Measurements from ENCODE around the gene CSMD2. TPM values are rescaled to one million over a fixed set of nuclear protein-coding genes. Genes with fewer than 3 reads are reported as not detected.

Gene CSMD2
- total RNA-seq, 5 donors from 2014 or later (not counting 1 experiment from before 2014, with no cell fraction given): 0.03 TPM; not detected in 4

GRCh38 chr1:33819290-33819912 is 345.6 kb downstream of the CSMD2 start:
- H3K4me1 ChIP-seq (ENCODE audit: control insufficient read depth in 1 of 2, extremely low read depth in 1 of 2, insufficient read depth in 2 of 2, low read length in 2 of 2): no peaks in the 10 kb centered on the region
- 83% methylated on average over 7 of the region's 10 CpGs for WGBS (ENCODE audit: insufficient coverage)
- peaks cover 0 to 7% of the 10 kb centered on the region in 2 experiments for H3K27me3 ChIP-seq (replicated peaks in 1 of 2; ENCODE audit: control insufficient read depth in 2 of 2, extremely low read depth in 1 of 2, insufficient read depth in 2 of 2, low read length in 1 of 2)
- ChIA-PET CTCF (no interaction called here), POLR2A (no interaction called here)
- Mint-ChIP-seq H3K36me3 (no peaks in the 10 kb centered on the region), H3K27me3 (peaks cover 25 to 29% of the 10 kb centered on the region in 2 donors), H3K4me3 (no peak overlapping the region), H3K4me1 (no peaks in the 10 kb centered on the region), H3K9me3 (peaks cover 0 to 5% (median 0%) of the 10 kb centered on the region in 3 donors), H3K27ac (no peak overlapping the region)
- no peak overlapping the region for H3K27ac ChIP-seq (ENCODE audit: low read length)
- DNase-seq (no peak), ATAC-seq (replicated peaks in 1 of 4) (no peak)
- no peaks in the 10 kb centered on the region for H3K9me3 ChIP-seq
- no peaks in the 10 kb centered on the region for H3K36me3 ChIP-seq (ENCODE audit: control insufficient read depth in 2 of 2, extremely low read depth in 1 of 2, insufficient read depth in 1 of 2, low read length in 1 of 2)
- no peak overlapping the region for H3K4me3 ChIP-seq (ENCODE audit: control insufficient read depth in 1 of 2, extremely low read depth in 1 of 2, low read length in 1 of 2)

DNA sequence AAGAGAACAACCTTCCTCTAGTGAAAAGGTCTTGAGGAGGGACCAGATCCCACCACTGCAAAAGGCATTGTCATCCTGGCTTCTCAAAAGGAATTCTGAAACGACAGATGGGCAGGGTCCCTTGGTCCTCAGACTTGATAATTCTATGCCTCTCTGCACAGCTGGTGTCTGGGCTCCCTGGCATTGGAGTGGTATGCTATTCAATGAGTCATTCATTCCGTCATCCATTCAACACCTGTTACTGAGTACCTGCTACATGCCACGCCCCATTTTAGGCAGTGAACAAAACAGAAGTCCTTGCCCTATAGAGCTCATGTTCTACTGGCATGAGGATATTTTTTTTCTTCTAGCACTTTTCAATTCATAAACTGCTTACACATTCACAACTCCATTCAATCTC is 347.0 kb downstream of the CSMD2 start:
- Histone ChIP-seq H3K4me1 (ENCODE audit: control insufficient read depth in 1 of 2, extremely low read depth in 1 of 2, insufficient read depth in 2 of 2, low read length in 2 of 2) (no peaks in the 10 kb centered on the region), H3K27me3 (replicated peaks in 1 of 2; ENCODE audit: control insufficient read depth in 2 of 2, extremely low read depth in 1 of 2, insufficient read depth in 2 of 2, low read length in 1 of 2) (peaks cover 0 to 7% of the 10 kb centered on the region in 2 experiments), H3K9me3 (no peaks in the 10 kb centered on the region), H3K27ac (ENCODE audit: low read length) (no peak overlapping the region), H3K36me3 (ENCODE audit: control insufficient read depth in 2 of 2, extremely low read depth in 1 of 2, insufficient read depth in 1 of 2, low read length in 1 of 2) (no peaks in the 10 kb centered on the region), H3K4me3 (ENCODE audit: control insufficient read depth in 1 of 2, extremely low read depth in 1 of 2, low read length in 1 of 2) (no peak overlapping the region)
- DNase-seq: no peak
- H3K4me1 Mint-ChIP-seq: no peaks in the 10 kb centered on the region
- POLR2A ChIA-PET: no interaction called here
- CTCF ChIA-PET: no interaction called here
- no peak for ATAC-seq (replicated peaks in 1 of 4)
- peaks cover 25 to 31% of the 10 kb centered on the region in 2 donors for H3K27me3 Mint-ChIP-seq
- no peak overlapping the region for H3K27ac Mint-ChIP-seq
- no peaks in the 10 kb centered on the region for H3K36me3 Mint-ChIP-seq
- WGBS (ENCODE audit: insufficient coverage): 73% methylated on average over 2 of the region's 3 CpGs
- H3K4me3 Mint-ChIP-seq: no peak overlapping the region
- H3K9me3 Mint-ChIP-seq: peaks cover 0 to 5% (median 0%) of the 10 kb centered on the region in 3 donors

GRCh38 chr1:33815061-33815460 is 350.0 kb downstream of the CSMD2 start:
- Mint-ChIP-seq H3K27ac (no peak overlapping the region), H3K27me3 (peaks cover 10 to 18% of the 10 kb centered on the region in 2 donors), H3K9me3 (peaks cover 0 to 5% (median 0%) of the 10 kb centered on the region in 3 donors), H3K36me3 (no peaks in the 10 kb centered on the region), H3K4me1 (no peaks in the 10 kb centered on the region), H3K4me3 (no peak overlapping the region)
- Histone ChIP-seq H3K27ac (ENCODE audit: low read length) (no peak overlapping the region), H3K27me3 (replicated peaks in 1 of 2; ENCODE audit: control insufficient read depth in 2 of 2, extremely low read depth in 1 of 2, insufficient read depth in 2 of 2, low read length in 1 of 2) (peaks cover 0 to 9% of the 10 kb centered on the region in 2 experiments), H3K4me1 (ENCODE audit: control insufficient read depth in 1 of 2, extremely low read depth in 1 of 2, insufficient read depth in 2 of 2, low read length in 2 of 2) (no peaks in the 10 kb centered on the region), H3K36me3 (ENCODE audit: control insufficient read depth in 2 of 2, extremely low read depth in 1 of 2, insufficient read depth in 1 of 2, low read length in 1 of 2) (no peaks in the 10 kb centered on the region), H3K9me3 (no peaks in the 10 kb centered on the region), H3K4me3 (ENCODE audit: control insufficient read depth in 1 of 2, extremely low read depth in 1 of 2, low read length in 1 of 2) (no peak overlapping the region)
- no peak for DNase-seq
- no peak for ATAC-seq (replicated peaks in 1 of 4)
- POLR2A ChIA-PET: no interaction called here
- CTCF ChIA-PET: no interaction called here
- WGBS (ENCODE audit: insufficient coverage): 60% methylated on average over 1 of the region's 4 CpGs

- DNase-seq: no peak
- no peaks in the 10 kb centered on the region for H3K36me3 ChIP-seq (ENCODE audit: control insufficient read depth in 2 of 2, extremely low read depth in 1 of 2, insufficient read depth in 1 of 2, low read length in 1 of 2)
- WGBS (ENCODE audit: insufficient coverage): 93% methylated on average over 2 of the region's 2 CpGs
- Mint-ChIP-seq H3K4me1 (no peaks in the 10 kb centered on the region), H3K27me3 (peaks cover 8 to 15% of the 10 kb centered on the region in 2 donors), H3K36me3 (no peaks in the 10 kb centered on the region), H3K27ac (no peak overlapping the region), H3K9me3 (peaks cover 0 to 5% (median 4%) of the 10 kb centered on the region in 3 donors), H3K4me3 (no peak overlapping the region)
- no peak overlapping the region for H3K4me3 ChIP-seq (ENCODE audit: control insufficient read depth in 1 of 2, extremely low read depth in 1 of 2, low read length in 1 of 2)
- no peak for ATAC-seq (replicated peaks in 1 of 4)
- no peaks in the 10 kb centered on the region for H3K9me3 ChIP-seq
- H3K4me1 ChIP-seq (ENCODE audit: control insufficient read depth in 1 of 2, extremely low read depth in 1 of 2, insufficient read depth in 2 of 2, low read length in 2 of 2): no peaks in the 10 kb centered on the region
- CTCF ChIA-PET: no interaction called here
- peaks cover 0 to 9% of the 10 kb centered on the region in 2 experiments for H3K27me3 ChIP-seq (replicated peaks in 1 of 2; ENCODE audit: control insufficient read depth in 2 of 2, extremely low read depth in 1 of 2, insufficient read depth in 2 of 2, low read length in 1 of 2)
- H3K27ac ChIP-seq (ENCODE audit: low read length): no peak overlapping the region
- POLR2A ChIA-PET: no interaction called here
These were observed 350.9 kb downstream of the CSMD2 start for GRCh38 chr1:33814166-33814565.

GRCh38 chr1:33810571-33810970 is 354.5 kb downstream of the CSMD2 start:
- H3K4me3 Mint-ChIP-seq: no peak overlapping the region
- H3K27ac Mint-ChIP-seq: no peak overlapping the region
- H3K27ac ChIP-seq (ENCODE audit: low read length): no peak overlapping the region
- ChIA-PET POLR2A (no interaction called here), CTCF (no interaction called here)
- no peak for DNase-seq
- H3K36me3 Mint-ChIP-seq: no peaks in the 10 kb centered on the region
- H3K4me1 ChIP-seq (ENCODE audit: control insufficient read depth in 1 of 2, extremely low read depth in 1 of 2, insufficient read depth in 2 of 2, low read length in 2 of 2): no peaks in the 10 kb centered on the region
- no peak for ATAC-seq (replicated peaks in 1 of 4)
- no peaks in the 10 kb centered on the region for H3K4me1 Mint-ChIP-seq
- peaks cover 8 to 24% of the 10 kb centered on the region in 2 donors for H3K27me3 Mint-ChIP-seq
- no peaks in the 10 kb centered on the region for H3K36me3 ChIP-seq (ENCODE audit: control insufficient read depth in 2 of 2, extremely low read depth in 1 of 2, insufficient read depth in 1 of 2, low read length in 1 of 2)
- peaks cover 0 to 9% of the 10 kb centered on the region in 2 experiments for H3K27me3 ChIP-seq (replicated peaks in 1 of 2; ENCODE audit: control insufficient read depth in 2 of 2, extremely low read depth in 1 of 2, insufficient read depth in 2 of 2, low read length in 1 of 2)
- WGBS (ENCODE audit: insufficient coverage): 100% methylated on average over 1 of the region's 5 CpGs
- H3K9me3 Mint-ChIP-seq: peaks cover 13 to 22% (median 14%) of the 10 kb centered on the region in 3 donors
- H3K9me3 ChIP-seq: peaks cover 4% of the 10 kb centered on the region
- no peak overlapping the region for H3K4me3 ChIP-seq (ENCODE audit: control insufficient read depth in 1 of 2, extremely low read depth in 1 of 2, low read length in 1 of 2)

DNA sequence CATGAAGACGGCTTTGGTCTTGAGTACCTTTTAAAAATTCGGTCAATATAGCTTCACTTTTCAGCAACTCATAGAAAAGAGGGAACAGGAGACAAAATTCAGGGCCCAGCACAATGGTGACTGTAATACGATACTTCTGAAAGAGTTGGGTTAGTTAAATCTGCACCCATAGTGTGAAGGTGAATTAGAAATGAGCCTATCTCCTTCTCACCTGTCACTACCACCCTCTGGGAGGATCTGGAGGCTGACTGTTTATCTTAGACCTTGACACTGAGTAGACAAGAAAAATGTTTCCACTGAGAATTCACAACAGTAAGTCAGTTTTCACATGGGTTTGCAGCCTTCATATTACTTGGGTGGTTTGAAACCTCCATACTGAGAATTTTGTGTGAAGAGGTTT is 359.0 kb downstream of the CSMD2 start:
- peaks cover 9 to 22% (median 13%) of the 10 kb centered on the region in 3 donors for H3K9me3 Mint-ChIP-seq
- H3K4me3 ChIP-seq (ENCODE audit: control insufficient read depth in 1 of 2, extremely low read depth in 1 of 2, low read length in 1 of 2): no peak overlapping the region
- H3K27me3 Mint-ChIP-seq: peaks cover 2 to 11% of the 10 kb centered on the region in 2 donors
- WGBS (ENCODE audit: insufficient coverage): no CpG with 5 or more reads among the region's 3 CpGs
- H3K27ac Mint-ChIP-seq: no peak overlapping the region
- H3K36me3 Mint-ChIP-seq: no peaks in the 10 kb centered on the region
- ChIA-PET CTCF (no interaction called here), POLR2A (no interaction called here)
- H3K4me1 ChIP-seq (ENCODE audit: control insufficient read depth in 1 of 2, extremely low read depth in 1 of 2, insufficient read depth in 2 of 2, low read length in 2 of 2): no peaks in the 10 kb centered on the region
- no peak overlapping the region for H3K27ac ChIP-seq (ENCODE audit: low read length)
- H3K9me3 ChIP-seq: peaks cover 4% of the 10 kb centered on the region
- H3K36me3 ChIP-seq (ENCODE audit: control insufficient read depth in 2 of 2, extremely low read depth in 1 of 2, insufficient read depth in 1 of 2, low read length in 1 of 2): no peaks in the 10 kb centered on the region
- H3K4me1 Mint-ChIP-seq: no peaks in the 10 kb centered on the region
- no peak overlapping the region for H3K4me3 Mint-ChIP-seq
- no peak for ATAC-seq (replicated peaks in 1 of 4)
- DNase-seq: no peak
- peaks cover 0 to 5% of the 10 kb centered on the region in 2 experiments for H3K27me3 ChIP-seq (replicated peaks in 1 of 2; ENCODE audit: control insufficient read depth in 2 of 2, extremely low read depth in 1 of 2, insufficient read depth in 2 of 2, low read length in 1 of 2)
